Suprapubic skin (tissue), 3 donors: ENCODE data around the gene ZMYM3.

Experiments
- POLR2A ChIP-seq, 2 donors: fragments of 450-650 bp; IDR thresholded peaks; one replicate each; pipeline ENCODE4 v1.6.1; 2017; ENCODE audit warnings: antibody characterized with exemption in 2 of 2, mild to moderate bottlenecking in 2 of 2, moderate library complexity in 2 of 2
- TF ChIP-seq, protein P1 (sequence below), 2 donors: fragments of 200-600 bp in 1 of 2; fragments of 450-650 bp in 1 of 2; sonication (generic) in 1 of 2; IDR thresholded peaks; one replicate each; pipeline ENCODE4 v1.5.1; 2016 to 2019; ENCODE audit warnings: antibody characterized with exemption in 2 of 2, mild to moderate bottlenecking in 1 of 2, moderate library complexity in 1 of 2

DNA sequence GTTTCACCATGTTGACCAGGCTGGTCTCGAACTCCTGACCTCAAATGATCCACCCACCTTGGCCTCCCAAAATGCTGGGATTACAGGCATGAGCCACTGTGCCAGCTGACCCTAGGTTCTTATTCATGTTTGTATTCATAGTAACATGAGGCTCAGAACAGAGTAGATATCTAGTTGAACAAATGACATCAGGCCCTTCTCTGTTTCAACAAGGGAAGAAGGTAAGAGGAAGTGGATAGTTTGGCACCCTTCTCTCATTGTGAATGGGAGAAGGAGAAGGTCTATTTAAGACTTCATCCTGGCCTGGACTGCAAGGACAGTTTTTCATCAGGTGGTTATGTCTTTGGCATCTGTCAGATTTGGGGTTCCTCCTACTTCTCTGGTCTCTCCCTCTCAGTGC is 17.1 kb downstream of the ZMYM3 start:
- TF ChIP-seq, protein P1, sequence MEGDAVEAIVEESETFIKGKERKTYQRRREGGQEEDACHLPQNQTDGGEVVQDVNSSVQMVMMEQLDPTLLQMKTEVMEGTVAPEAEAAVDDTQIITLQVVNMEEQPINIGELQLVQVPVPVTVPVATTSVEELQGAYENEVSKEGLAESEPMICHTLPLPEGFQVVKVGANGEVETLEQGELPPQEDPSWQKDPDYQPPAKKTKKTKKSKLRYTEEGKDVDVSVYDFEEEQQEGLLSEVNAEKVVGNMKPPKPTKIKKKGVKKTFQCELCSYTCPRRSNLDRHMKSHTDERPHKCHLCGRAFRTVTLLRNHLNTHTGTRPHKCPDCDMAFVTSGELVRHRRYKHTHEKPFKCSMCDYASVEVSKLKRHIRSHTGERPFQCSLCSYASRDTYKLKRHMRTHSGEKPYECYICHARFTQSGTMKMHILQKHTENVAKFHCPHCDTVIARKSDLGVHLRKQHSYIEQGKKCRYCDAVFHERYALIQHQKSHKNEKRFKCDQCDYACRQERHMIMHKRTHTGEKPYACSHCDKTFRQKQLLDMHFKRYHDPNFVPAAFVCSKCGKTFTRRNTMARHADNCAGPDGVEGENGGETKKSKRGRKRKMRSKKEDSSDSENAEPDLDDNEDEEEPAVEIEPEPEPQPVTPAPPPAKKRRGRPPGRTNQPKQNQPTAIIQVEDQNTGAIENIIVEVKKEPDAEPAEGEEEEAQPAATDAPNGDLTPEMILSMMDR (IDR thresholded peaks at IDR 0.05) = no peak
- no peak for TF ChIP-seq POLR2A (IDR thresholded peaks at IDR 0.05)
